GM23338 (cell line): ENCODE results near the gene JARID2. TPM values are rescaled to one million over a fixed set of nuclear protein-coding genes. Genes with fewer than 3 reads are reported as not detected.

Experiments used
- ATAC-seq: fragments of 200-7000 bp; cut with Tn5 transposase; 3 replicates; pipeline ENCODE4 v1.9.1; 2020
- DNase-seq: peaks from one replicate; pipeline ENCODE4 v3.0.0-alpha.2; 2015; ENCODE audit warnings: low spot score
- H2AFZ ChIP-seq: fragments of 200-600 bp; sonication (generic); 2 replicates; pipeline ENCODE4 v1.8.0; 2016; ENCODE audit warnings: antibody characterized with exemption, mild to moderate bottlenecking, moderate library complexity
- H3F3A ChIP-seq: fragments of 200-600 bp; sonication (generic); replicated peaks from 2 replicates; pipeline ENCODE4 v1.8.0; 2017; ENCODE audit warnings: antibody characterized with exemption, mixed run types, low read depth
- H3K27ac ChIP-seq: fragments of 200-600 bp; sonication (generic); 2 replicates; pipeline ENCODE4 v1.6.1; 2016; ENCODE audit warnings: low read depth
- H3K27me3 ChIP-seq: fragments of 200-600 bp; sonication (generic); 2 replicates; pipeline ENCODE4 v1.8.0; 2016; ENCODE audit warnings: mild to moderate bottlenecking, mixed run types, moderate library complexity; ENCODE audit not compliant: insufficient read depth
- H3K36me3 ChIP-seq: fragments of 200-600 bp; sonication (generic); 2 replicates; pipeline ENCODE4 v1.8.0; 2016; ENCODE audit warnings: mild to moderate bottlenecking; ENCODE audit not compliant: insufficient read depth
- H3K4me1 ChIP-seq: fragments of 200-600 bp; sonication (generic); 2 replicates; pipeline ENCODE4 v1.8.0; 2016; ENCODE audit warnings: mild to moderate bottlenecking, moderate library complexity; ENCODE audit not compliant: insufficient read depth
- H3K4me2 ChIP-seq: fragments of 200-600 bp; sonication (generic); 2 replicates; pipeline ENCODE4 v1.7.1; 2017; ENCODE audit warnings: mixed run types
- H3K4me3 ChIP-seq: fragments of 200-600 bp; sonication (generic); 2 replicates; pipeline ENCODE4 v1.6.1; 2016; ENCODE audit warnings: mixed run types
- H3K79me2 ChIP-seq: fragments of 200-600 bp; sonication (generic); replicated peaks from 2 replicates; pipeline ENCODE4 v1.8.0; 2017; ENCODE audit warnings: mild to moderate bottlenecking; ENCODE audit not compliant: insufficient read depth
- H3K9me2 ChIP-seq: fragments of 200-600 bp; sonication (generic); 2 replicates; pipeline ENCODE4 v1.8.0; 2017; ENCODE audit not compliant: insufficient read depth
- H4K20me1 ChIP-seq: fragments of 200-600 bp; sonication (generic); replicated peaks from 2 replicates; pipeline ENCODE4 v1.8.0; 2017; ENCODE audit warnings: mild to moderate bottlenecking; ENCODE audit not compliant: insufficient read depth
- H3K27ac Mint-ChIP-seq: 2 replicates; pipeline ENCODE4 v1.8.0; 2020; ENCODE audit warnings: inconsistent platforms, mild to moderate bottlenecking, moderate library complexity, mixed read lengths
- H3K27me3 Mint-ChIP-seq: 3 replicates; pipeline ENCODE4 v1.8.0; 2022; ENCODE audit warnings: low read depth, mild to moderate bottlenecking, moderate library complexity, mixed read lengths, inconsistent platforms; ENCODE audit not compliant: insufficient read depth, poor library complexity
- H3K36me3 Mint-ChIP-seq: 3 replicates; pipeline ENCODE4 v1.8.0; 2021; ENCODE audit warnings: low read depth, mild to moderate bottlenecking, inconsistent platforms, moderate library complexity, mixed read lengths
- H3K4me1 Mint-ChIP-seq: 3 replicates; pipeline ENCODE4 v1.8.0; 2020; ENCODE audit warnings: mild to moderate bottlenecking, inconsistent platforms, mixed read lengths
- H3K4me3 Mint-ChIP-seq: 3 replicates; pipeline ENCODE4 v1.8.0; 2021; ENCODE audit warnings: moderate library complexity, mild to moderate bottlenecking, inconsistent platforms, mixed read lengths
- H3K9me3 Mint-ChIP-seq: 3 replicates; pipeline ENCODE4 v1.8.0; 2020; ENCODE audit warnings: moderate library complexity, mild to moderate bottlenecking, inconsistent platforms, mixed read lengths
- CREB1 ChIP-seq: fragments of 250-450 bp; sonication (Bioruptor Pico); IDR thresholded peaks from 2 replicates; pipeline ENCODE4 v1.5.0; 2020; ENCODE audit warnings: low read depth, mild to moderate bottlenecking, moderate library complexity
- CTCF ChIP-seq, 2 experiments: fragments of 200-600 bp in 1 of 2; sonication (generic) in 1 of 2; conservative IDR thresholded peaks; 2 replicates each; pipeline versions ENCODE4 v1.5.1 to v1.6.1; 2016 to 2017; ENCODE audit warnings: antibody characterized with exemption in 2 of 2, low read depth in 2 of 2, mild to moderate bottlenecking in 2 of 2, moderate library complexity in 1 of 2
- ETS1 ChIP-seq: IDR thresholded peaks from 2 replicates; pipeline ENCODE4 v1.6.1; 2016; ENCODE audit warnings: antibody characterized with exemption
- EZH2 ChIP-seq: fragments of 200-600 bp; sonication (generic); IDR thresholded peaks from one replicate; pipeline ENCODE4 v1.8.0; 2017; ENCODE audit warnings: antibody characterized with exemption, mild to moderate bottlenecking, low read depth; ENCODE audit not compliant: unreplicated experiment
- EZH2phosphoT487 ChIP-seq: fragments of 200-600 bp; sonication (generic); IDR thresholded peaks from one replicate; pipeline ENCODE4 v1.8.1; 2018; ENCODE audit warnings: antibody characterized with exemption; ENCODE audit not compliant: unreplicated experiment
- JUNB ChIP-seq: IDR thresholded peaks from one replicate; pipeline ENCODE4 v1.6.1; 2016; ENCODE audit warnings: antibody characterized with exemption; ENCODE audit not compliant: unreplicated experiment
- NANOG ChIP-seq: IDR thresholded peaks from 2 replicates; pipeline ENCODE4 v1.6.1; 2016; ENCODE audit warnings: antibody characterized with exemption, borderline replicate concordance
- POLR2AphosphoS5 ChIP-seq: IDR thresholded peaks from 2 replicates; pipeline ENCODE4 v1.6.1; 2016; ENCODE audit warnings: antibody characterized with exemption, low read depth
- REST ChIP-seq: IDR thresholded peaks from one replicate; pipeline ENCODE4 v1.6.1; 2018; ENCODE audit warnings: antibody characterized with exemption; ENCODE audit not compliant: unreplicated experiment
- STAT1 ChIP-seq: IDR thresholded peaks from one replicate; pipeline ENCODE4 v1.6.1; 2016; ENCODE audit warnings: antibody characterized with exemption; ENCODE audit not compliant: unreplicated experiment
- ZNF114 ChIP-seq: fragments of 250-450 bp; sonication (Bioruptor Pico); IDR thresholded peaks from 2 replicates; pipeline ENCODE4 v1.5.0; 2020; ENCODE audit warnings: mild to moderate bottlenecking, moderate library complexity
- ZNF331 ChIP-seq: fragments of 250-450 bp; sonication (Bioruptor Pico); IDR thresholded peaks from 2 replicates; pipeline ENCODE4 v1.5.0; 2020; ENCODE audit warnings: low read depth, mild to moderate bottlenecking, moderate library complexity
- ZNF462 ChIP-seq: fragments of 250-450 bp; sonication (Bioruptor Pico); IDR thresholded peaks from 2 replicates; pipeline ENCODE4 v1.5.0; 2020; ENCODE audit warnings: mild to moderate bottlenecking, moderate library complexity
- polyA plus RNA-seq: library from polyadenylated mRNA; unstranded; fragments of >200 nt; fragmentation: Nextera tagmentation; extraction: Ambion mirVana; gene quantifications from 2 replicates; pipeline ENCODE4 v1.2.1, GENCODE V29; 2016
- total RNA-seq: library from RNA; depleted of rRNA; stranded (reverse); fragments of >200 nt; shearing (Covaris generic); gene quantifications from 2 replicates; pipeline ENCODE4 v1.2.3, GENCODE V29; 2014

The JARID2 gene
- total and polyA plus RNA-seq, 2 experiments from 2014 or later, result 92.8 to 196 TPM

GRCh38 chr6:15324427-15324985, 78.6 kb downstream of the JARID2 start:
- no peak overlapping the region for H3K27ac Mint-ChIP-seq
- TF ChIP-seq NANOG, result no peak
- TF ChIP-seq ETS1, result no peak
- no peak for TF ChIP-seq ZNF331 (CRISPR knock-in tag)
- no peak for TF ChIP-seq CTCF (conservative IDR thresholded peaks at IDR 0.05; ENCODE audit: low read depth in 2 of 2)
- no peak for TF ChIP-seq JUNB
- TF ChIP-seq REST, result no peak
- TF ChIP-seq EZH2phosphoT487, result no peak
- TF ChIP-seq STAT1, result no peak
- TF ChIP-seq ZNF114 (CRISPR knock-in tag), result no peak
- TF ChIP-seq POLR2AphosphoS5, result no peak
- no peak for TF ChIP-seq CREB1 (CRISPR knock-in tag)
- TF ChIP-seq ZNF462 (CRISPR knock-in tag), result no peak
- no peak for TF ChIP-seq EZH2
- no peak overlapping the region for H2AFZ ChIP-seq
- peaks cover 81% of the 10 kb centered on the region for H3K4me1 Mint-ChIP-seq
- ATAC-seq, result no peak
- H3K9me2 ChIP-seq, result no peaks in the 10 kb centered on the region
- DNase-seq, result no peak
- H3K4me3 Mint-ChIP-seq, result no peak overlapping the region
- H3K27ac ChIP-seq, result no peak overlapping the region
- peaks cover 97% of the 10 kb centered on the region for H4K20me1 ChIP-seq
- no peaks in the 10 kb centered on the region for H3K36me3 ChIP-seq
- H3F3A ChIP-seq, result peaks cover 30% of the 10 kb centered on the region
- no peak overlapping the region; the same call in 1 of the 2 replicates for H3K4me3 ChIP-seq
- H3K4me1 ChIP-seq, result peaks cover 97% of the 10 kb centered on the region
- H3K36me3 Mint-ChIP-seq, result peaks cover 27% of the 10 kb centered on the region; the same call in 2 of the 3 replicates
- no peaks in the 10 kb centered on the region for H3K9me3 Mint-ChIP-seq
- peaks cover 35% of the 10 kb centered on the region for H3K27me3 Mint-ChIP-seq
- H3K79me2 ChIP-seq, result peaks cover 100% of the 10 kb centered on the region
- H3K4me2 ChIP-seq, result 0 out of 2 replicates have a peak overlapping the region, but pooled peaks have one; percentile 36
- no peaks in the 10 kb centered on the region for H3K27me3 ChIP-seq
